ENCODE results near the gene SLC6A17.

The SLC6A17 gene

DNA sequence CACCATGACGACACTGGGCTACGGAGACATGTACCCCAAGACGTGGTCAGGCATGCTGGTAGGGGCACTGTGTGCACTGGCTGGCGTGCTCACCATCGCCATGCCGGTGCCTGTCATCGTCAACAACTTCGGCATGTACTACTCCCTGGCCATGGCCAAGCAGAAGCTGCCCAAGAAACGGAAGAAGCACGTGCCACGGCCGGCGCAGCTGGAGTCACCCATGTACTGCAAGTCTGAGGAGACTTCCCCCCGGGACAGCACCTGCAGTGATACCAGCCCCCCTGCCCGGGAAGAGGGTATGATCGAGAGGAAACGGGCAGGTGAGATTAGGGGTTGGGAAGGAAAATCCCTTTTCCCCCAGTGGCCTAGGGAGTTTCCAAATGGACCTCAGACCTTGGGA lies 73.3 kb downstream of the SLC6A17 start:
- no peak for DNase-seq

DNA sequence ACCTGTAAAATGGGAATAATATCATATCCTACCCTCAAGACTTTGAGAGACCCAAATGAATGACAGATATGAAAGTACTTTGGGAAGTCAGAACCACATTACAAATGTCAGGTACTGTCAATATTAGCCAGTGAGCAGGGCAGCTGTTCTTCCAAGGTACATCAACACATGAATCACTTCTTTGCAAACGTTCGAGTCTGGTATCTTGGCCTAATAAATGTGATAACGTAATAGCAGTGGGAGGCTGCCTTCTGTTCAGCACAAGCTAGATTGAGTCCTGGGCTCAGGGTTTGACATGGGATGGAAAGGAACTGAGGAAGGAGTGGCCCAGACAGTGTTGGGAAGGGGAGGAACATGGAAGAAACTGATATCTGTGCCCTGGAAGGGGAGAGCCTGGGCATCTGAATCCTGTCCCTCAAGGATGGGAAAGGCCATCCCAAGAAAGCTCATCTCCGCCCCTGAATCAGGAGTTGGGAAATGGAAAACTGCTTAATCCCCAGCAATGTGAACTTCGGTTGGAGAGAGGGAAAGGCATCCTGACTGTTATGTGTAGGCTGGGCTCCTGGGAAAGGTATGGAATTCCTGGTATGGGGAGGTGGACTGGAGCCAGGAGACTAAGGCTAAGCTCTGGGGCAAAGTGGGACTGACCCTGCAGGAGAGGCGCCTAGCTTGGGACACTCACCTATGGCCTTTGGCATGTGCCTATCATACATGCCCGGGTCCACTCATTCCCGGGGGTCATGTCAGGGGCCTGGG lies 74.1 kb downstream of the SLC6A17 start:
- DNase-seq, result no peak

DNA sequence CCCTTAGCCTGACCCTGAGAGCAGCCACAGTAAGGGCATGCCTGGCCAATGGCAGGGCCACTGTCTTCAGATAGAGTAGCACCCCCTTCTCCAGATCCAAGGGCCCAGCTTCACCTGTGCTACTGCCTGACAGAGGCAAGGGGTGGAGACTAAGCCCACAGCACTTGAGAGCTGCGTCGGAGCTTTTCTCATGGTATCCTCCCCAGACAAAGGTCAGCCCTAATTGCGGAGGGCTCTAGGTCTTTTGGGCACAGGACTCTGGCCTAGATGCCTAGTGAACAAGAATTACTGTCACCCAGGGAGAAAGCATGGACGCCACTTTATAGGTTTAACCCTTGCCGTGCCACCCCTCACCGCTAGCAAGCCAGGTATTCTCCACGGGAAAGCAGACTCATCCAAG lies 74.9 kb downstream of the SLC6A17 start:
- no peak for DNase-seq

- no peak for DNase-seq
Measured at GRCh38 chr1:110225756-110226404, 75.6 kb downstream of the SLC6A17 start.

GRCh38 chr1:110227774-110228173 lies 77.5 kb downstream of the SLC6A17 start:
- DNase-seq, result peak; percentile 16 to 50

GRCh38 chr1:110228381-110228780 lies 78.1 kb downstream of the SLC6A17 start:
- DNase-seq, result no peak

DNA sequence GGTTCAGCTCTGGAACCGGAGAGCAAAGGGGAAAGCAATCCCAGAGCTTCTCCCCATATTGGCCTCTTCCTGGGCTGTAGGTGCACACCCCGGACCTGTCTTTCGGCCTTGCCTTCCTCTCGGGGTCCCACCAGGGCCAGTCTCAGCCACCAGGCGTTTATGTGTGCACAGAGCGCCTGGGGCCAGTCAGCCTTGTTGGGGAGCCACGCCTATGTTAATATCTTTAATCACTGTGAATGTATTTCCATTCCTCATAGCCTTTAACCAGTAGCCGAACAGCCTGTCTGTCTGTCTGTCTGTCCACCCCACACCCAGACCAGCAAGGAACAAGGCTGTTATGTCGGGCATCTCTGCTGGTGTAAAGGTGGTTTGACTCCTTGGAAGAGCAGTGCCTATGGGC lies 78.6 kb downstream of the SLC6A17 start:
- no peak for DNase-seq

DNA sequence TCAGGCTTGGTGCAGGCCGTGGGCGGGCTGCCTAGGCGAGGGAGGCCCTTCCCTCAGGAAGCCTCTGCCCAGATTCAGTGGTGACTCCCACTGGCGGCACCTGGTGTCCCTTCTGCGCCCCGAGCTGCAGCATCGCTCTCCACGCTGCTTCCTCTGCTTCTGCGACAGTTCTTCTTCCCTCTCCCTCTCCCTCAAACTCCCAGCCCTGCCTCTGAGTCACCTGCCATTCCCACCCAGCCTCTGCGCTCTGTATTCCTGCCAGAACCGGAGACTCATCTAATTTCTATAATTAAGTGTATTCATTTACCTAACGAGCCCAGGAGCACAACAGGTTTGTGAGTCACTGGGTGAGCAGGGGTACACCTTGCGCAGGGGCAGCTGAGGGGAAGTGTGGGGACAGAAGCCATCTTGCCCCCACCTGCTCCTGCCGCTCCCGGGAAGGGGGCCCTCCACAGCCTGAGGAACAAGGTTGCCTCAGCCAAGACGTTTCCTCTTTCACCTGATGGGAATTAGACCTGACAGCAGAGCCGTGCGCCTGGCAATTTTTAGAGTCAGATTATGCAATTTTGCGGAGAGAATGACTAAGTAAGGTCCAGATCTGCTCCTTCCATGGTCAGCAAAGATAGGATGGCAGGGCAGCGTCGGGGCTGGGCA lies 79.2 kb downstream of the SLC6A17 start:
- peak; percentile 33 to 46 for DNase-seq

- no peak for DNase-seq
Measured at GRCh38 chr1:110230381-110231199, 80.3 kb downstream of the SLC6A17 start.

DNA sequence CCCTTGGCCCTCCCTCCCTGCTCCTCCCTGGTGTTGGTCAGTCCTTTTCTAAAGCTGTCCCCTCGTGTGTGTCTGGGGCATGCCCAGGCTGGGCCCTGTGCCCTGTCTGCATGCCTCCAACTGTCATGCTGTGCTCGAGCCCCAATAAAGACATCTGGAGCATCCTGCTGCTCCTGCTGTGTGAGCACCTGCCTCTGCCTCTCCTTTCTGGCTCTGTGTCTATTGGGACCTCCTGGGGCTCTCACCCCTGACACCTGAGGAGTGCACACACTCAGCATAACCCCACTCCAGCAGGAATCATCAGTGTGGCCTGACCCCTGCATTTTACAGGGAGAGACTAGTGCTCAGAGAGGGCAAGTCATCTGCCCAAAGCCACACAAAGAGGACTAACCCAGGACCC lies 83.6 kb downstream of the SLC6A17 start:
- DNase-seq, result no peak

- DNase-seq, result no peak
Measured at GRCh38 chr1:110234691-110235090, 84.4 kb downstream of the SLC6A17 start.

DNA sequence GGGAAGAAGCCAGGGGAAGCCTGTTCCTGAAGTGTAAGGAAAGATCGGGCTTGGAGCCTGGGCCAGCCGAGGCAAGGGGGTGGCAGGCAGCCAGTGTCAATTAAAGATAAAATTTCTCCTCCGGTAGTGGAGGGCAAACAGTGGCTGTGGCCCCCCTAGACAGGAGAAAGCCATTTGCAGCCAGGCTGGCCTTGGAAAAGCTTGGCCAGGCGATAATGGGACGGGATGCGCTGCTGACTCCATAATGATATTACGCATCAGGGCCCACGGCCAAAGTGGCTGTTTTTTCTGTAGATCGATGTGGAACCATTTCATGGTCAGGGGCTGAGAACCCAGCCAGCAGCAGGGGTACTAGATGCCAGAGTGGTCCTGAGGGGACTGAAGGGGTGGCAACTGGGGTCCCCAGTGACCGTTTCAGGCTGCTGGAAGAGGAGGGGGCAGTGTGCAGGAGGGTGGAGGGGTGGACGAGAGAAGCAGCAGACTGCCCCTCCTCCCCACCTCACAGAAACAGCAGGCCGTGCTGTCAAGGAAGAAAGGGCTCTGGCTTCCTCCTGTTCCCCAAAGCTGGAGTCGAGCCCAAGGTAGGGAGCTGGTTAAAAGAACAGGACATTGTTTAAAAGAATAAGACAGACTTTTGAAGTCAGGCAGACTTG lies 85.0 kb downstream of the SLC6A17 start:
- DNase-seq, result no peak

- no peak for DNase-seq
Measured at GRCh38 chr1:110235834-110236682, 85.8 kb downstream of the SLC6A17 start.

GRCh38 chr1:110237386-110238152 lies 87.3 kb downstream of the SLC6A17 start:
- no peak for DNase-seq

DNA sequence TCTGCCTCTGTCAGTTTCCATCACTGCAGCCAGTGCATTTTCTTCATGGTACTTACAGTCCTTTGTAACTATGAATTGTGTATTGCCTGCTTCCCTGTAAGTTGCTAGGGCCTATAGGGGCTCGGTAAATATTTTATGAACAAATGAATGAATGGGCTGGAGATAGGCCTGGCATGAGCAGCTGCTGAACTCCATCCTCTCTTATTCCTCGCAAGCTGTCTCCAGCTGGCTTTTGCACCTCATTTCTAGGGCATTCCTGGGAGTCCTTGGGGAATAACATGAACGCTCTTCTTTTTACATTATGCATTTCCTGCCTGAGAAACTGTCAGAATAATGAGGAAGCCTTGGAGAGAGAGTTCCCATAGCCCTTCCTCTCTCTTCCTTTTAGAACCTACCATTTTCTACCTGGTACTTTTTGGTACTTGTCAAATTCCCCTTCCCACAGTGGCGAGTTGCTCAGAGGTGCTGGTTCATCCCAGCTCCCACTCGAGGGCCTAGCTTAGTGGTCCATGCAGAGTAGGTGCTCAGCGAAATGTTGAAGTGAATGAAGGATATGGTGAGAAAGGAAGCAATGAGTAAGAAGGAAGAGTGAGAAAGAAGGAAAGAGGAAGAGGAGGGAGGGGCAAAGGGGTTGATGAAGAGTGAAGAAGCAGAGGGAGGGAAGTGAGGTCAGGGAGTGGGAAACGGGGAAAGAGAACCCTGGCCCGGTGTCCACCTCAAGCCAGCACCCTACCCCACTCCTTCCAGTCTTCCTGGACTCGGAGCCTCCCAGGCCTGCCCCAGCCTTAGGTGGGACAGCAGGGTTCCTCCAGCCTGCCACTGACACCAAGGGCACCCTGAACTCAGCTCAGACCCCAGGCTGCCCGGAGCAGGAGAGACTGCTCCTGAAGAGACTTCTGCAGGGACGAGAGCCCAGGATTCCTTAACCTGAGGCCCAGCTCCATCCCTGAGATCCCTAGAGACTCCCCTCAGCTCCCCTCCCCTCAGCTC lies 89.4 kb downstream of the SLC6A17 start:
- DNase-seq, result no peak

GRCh38 chr1:110240476-110241210 lies 90.3 kb downstream of the SLC6A17 start:
- no peak for DNase-seq

GRCh38 chr1:110241516-110241915 lies 91.2 kb downstream of the SLC6A17 start:
- no peak for DNase-seq

- no peak for DNase-seq
Measured at GRCh38 chr1:110242062-110242461, 91.8 kb downstream of the SLC6A17 start.

DNA sequence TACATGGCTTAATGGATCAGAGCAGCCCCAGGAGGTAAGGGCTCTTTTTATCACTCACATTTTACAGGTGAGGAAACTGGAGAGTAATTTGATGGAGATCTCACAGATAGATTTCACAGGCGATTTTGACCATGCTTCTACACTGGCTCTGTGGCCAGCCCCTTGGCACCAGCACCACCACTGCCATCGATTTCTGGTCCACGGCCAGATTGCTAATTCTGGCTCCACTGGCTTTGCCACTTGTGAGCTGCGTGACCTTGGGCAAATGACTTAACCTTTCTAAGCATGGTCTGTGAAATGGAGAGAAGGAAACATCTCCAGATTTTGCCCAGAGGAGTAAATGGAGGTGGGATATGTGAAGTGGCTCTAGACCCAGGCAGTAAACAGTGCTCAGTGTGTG lies 92.4 kb downstream of the SLC6A17 start:
- no peak for DNase-seq
